Fibroblast of skin of abdomen (primary cell): ENCODE measurements around the gene KDM3B. TPM values are rescaled to one million over a fixed set of nuclear protein-coding genes. Genes with fewer than 3 reads are reported as not detected.
"Not testable (repeated sequence)": the region's sequence is repeated elsewhere in the genome, so short reads cannot be mapped to it uniquely, and the experiment has no call there.

ENCODE experiments used
- DNase-seq: peaks from one replicate; pipeline ENCODE4 v3.0.0-alpha.2; 2013
- polyA plus RNA-seq, 2 experiments: library from polyadenylated mRNA; unstranded; fragments of 120-200 nt; gene quantifications; one replicate each; pipeline ENCODE4 v1.2.1, GENCODE V29; 2013; ENCODE audit not compliant: insufficient read length in 2 of 2

The KDM3B gene, protein sequence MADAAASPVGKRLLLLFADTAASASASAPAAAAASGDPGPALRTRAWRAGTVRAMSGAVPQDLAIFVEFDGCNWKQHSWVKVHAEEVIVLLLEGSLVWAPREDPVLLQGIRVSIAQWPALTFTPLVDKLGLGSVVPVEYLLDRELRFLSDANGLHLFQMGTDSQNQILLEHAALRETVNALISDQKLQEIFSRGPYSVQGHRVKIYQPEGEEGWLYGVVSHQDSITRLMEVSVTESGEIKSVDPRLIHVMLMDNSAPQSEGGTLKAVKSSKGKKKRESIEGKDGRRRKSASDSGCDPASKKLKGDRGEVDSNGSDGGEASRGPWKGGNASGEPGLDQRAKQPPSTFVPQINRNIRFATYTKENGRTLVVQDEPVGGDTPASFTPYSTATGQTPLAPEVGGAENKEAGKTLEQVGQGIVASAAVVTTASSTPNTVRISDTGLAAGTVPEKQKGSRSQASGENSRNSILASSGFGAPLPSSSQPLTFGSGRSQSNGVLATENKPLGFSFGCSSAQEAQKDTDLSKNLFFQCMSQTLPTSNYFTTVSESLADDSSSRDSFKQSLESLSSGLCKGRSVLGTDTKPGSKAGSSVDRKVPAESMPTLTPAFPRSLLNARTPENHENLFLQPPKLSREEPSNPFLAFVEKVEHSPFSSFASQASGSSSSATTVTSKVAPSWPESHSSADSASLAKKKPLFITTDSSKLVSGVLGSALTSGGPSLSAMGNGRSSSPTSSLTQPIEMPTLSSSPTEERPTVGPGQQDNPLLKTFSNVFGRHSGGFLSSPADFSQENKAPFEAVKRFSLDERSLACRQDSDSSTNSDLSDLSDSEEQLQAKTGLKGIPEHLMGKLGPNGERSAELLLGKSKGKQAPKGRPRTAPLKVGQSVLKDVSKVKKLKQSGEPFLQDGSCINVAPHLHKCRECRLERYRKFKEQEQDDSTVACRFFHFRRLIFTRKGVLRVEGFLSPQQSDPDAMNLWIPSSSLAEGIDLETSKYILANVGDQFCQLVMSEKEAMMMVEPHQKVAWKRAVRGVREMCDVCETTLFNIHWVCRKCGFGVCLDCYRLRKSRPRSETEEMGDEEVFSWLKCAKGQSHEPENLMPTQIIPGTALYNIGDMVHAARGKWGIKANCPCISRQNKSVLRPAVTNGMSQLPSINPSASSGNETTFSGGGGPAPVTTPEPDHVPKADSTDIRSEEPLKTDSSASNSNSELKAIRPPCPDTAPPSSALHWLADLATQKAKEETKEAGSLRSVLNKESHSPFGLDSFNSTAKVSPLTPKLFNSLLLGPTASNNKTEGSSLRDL (N-terminal part only)
- polyA plus RNA-seq (2013, experiment 1 of 2; ENCODE audit: insufficient read length), result 27.5 TPM
- polyA plus RNA-seq (2013, experiment 2 of 2; ENCODE audit: insufficient read length), result 26.1 TPM

DNA sequence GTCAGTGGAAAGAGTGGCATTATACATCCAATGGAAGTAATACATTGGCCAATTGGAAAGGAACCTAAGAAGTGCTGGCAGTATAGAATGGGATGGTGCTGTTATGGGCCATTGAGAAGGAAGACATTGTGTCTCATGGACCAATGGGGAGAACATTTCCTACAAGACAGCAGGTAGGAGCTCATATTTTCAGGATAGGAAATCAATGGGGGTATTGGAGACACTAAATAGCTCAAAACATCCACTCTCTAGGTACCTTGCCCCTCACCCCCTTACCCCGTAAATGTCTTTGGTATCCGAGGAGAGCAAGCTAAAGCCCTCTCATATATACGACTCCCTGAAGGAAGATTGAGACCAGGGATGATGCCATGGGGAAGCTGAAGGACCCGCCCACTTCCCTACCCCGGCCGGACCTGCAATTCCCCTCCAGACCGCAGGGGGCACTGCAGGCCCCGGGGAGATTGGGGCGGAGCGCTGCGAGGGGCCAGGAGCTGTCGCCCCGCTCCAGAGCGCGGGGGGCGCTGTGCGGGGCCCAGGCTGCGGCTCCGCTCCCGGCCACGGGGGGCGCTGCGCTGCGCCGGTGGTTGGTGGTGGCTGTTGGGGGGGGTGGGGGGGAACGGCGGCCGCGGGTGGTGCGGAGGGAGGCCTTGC is at the start of gene KDM3B:
KDM3B (plus strand) TSS at position 615 of the 651 bp plus-strand sequence. CDS start 111 bp downstream, outside the sequence.
- DNase-seq, result peak; percentile 81

DNA sequence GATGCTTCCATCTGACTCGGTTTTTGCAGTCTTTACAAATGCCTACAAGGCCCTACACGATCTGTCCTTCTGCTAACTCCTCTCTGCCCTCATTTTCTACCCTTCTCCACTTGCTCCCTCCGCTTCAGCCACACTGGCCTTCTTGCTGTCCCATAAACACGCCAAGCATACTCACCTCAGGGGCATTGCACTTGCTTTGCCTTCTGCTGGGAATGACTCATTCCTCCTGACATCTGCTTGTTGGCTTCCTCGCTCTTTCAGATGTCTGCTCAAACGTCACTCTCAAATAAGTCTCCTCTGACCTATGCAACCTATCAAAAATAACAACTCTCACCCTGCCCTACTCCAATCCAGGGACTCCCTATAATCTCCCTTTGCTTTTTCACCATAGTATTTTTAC is 49.1 kb upstream of the KDM3B start:
- DNase-seq, result peak; percentile 8

DNA sequence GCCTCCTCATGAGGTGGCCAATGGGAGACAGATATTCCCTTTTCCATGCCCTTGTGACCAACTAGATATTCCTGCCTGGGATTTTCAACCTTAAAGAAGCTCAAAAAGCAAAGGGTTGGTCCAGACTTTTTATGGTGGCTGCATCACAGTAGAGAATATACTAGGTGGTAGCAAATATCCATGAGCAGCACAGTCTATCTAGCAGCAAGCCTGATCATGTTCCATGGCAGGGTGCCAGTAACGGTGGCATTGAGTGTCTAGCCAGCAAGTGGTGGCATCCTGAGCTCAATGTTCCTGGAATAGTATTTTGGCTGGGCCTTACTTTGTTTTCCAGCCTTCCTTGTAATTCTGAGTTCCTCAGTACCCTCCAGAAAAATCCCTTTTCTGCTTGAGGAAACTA is 46.7 kb upstream of the KDM3B start:
- DNase-seq, result no peak

DNA sequence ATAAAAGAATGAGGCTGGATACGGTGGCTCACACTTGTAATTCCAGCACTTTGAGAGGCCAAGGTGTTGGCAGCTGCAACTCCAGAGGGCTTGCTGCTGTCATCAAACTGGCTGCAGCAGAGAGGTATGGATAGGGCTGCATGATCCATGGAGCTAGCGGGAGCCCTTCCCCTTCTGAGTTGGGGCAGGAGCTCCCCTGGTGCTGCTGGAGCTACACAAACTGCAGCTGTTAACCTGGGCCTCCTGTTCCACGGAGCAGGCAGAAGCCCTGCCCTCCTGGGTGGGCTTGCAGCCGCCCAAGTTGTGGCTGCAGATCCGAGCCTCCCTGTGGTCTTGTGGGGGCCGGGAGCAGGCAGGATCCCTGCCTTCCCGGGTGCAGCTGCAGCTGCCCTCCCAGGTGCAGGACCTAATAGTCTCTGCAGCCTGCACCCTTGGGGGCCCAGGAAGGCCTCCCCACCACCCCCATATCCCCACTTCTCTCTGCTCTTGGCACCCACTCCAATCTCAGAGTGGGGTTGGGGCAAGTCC is 36.7 kb upstream of the KDM3B start:
- no peak for DNase-seq

DNA sequence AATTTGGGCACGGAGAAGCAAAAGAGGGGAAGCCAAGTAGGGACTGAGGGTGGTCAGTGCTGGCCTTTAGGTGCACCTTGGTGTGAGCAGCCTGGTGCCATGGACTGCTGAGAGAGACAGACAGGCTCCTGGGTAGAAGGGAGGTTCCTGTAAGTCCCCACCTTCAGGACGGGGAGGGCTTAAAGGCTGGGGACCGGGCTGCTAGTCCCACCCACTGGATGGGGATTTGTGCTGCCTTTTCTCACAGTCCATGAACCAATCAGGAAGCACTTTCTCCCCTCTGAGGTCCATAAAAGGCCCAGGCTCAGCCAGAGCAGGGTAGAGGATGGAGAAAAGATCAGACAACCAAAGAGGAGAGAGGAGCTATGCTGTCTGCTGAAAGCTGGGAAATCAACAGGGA is 36.1 kb upstream of the KDM3B start:
- no peak for DNase-seq

DNA sequence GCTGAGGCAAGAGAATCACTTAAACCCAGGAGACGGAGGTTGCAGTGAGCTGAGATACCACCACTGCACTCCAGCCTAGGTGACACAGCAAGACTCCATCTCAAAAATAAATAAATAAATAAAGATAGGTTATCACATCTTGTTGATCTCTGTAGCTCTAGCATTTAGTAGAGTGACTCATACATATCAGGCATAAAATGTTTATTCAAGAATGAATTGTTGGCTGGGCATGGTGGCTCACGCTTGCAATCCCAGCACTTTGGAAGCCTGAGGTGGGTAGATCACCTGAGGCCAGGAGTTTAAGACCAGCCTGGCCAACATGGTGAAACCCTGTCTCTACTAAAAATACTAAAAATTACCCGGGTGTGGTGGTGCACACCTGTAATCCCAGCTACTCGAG is 34.3 kb upstream of the KDM3B start:
- DNase-seq, result not testable (repeated sequence)

DNA sequence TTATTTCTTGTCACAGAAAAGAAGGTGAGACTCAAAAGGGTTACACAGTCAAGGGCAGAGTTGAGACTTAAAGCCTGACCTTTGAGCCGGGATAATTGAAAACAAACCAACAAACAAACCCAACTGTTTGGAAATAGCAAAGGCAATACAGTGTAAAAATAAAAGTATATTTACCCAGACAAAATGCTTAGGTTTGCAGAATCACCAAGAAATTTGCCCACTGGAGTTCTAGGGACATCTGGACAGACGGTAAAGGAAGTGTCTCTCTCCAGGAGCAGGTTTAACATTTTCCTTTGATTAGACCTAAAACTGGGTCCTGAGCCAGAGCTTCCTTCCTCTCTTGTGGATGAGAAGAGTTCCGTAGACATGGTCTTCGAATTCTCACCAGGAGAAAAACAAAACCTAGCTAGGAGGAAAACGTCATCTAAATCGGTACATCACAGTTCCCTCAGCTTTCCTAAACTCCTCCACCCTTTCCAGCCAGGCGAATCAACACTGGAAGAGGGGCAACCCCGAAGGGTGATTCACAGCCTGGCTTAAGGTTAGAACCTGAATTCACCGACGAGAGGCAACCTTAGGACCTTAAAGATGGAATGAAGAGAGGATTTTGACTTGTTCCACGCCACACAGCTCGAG is 21.6 kb upstream of the KDM3B start:
- no peak for DNase-seq

DNA sequence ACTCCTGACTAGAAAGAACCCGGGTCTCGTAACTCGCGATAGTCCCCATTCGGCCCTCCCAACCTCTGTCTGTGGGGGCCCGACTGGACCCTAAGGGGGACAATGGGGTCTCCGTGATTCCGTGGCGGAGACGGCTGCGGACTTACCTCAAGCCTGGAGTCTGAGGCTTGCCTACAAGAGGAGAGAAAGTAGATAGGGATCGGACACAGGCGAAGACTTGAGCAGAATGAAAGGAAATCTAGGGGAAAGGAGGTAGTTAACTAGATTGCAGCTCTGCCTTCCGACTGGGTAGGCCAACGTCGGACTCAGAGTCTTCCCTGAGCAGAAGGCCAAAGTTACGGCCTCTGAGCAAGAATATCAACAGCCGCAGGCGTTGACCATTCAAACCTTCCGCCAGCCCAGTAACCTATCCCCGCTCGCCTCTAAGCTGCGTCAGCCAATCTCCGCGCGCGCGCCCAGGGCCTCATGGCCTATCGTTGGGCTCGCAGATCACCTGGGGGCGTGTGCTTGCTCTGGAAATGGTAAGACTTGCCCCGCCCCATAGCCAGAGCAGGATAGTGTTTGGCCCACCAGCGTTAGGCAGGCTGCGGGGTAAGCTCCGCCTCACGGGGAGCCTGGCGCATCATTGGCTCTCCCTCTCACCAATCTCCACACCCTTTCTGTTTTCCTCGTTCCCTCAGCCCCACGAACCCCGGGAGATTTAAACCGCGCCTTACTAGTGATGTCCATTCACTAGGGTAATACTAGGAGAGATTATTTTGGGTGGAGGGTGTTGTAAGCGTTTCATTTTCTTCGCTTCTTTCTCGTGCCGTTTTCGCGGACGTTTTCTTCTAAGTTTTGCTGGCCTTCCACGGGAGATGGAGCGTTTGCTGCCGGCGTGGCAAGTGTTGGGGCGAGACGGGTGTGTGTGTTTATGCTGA is 20.8 kb upstream of the KDM3B start, which contains the start of gene CDC25C:
CDC25C (minus strand) TSS at position 356 of the 920 bp plus-strand sequence. CDS start 624 bp downstream, outside the sequence.
- DNase-seq, result peak; percentile 100

DNA sequence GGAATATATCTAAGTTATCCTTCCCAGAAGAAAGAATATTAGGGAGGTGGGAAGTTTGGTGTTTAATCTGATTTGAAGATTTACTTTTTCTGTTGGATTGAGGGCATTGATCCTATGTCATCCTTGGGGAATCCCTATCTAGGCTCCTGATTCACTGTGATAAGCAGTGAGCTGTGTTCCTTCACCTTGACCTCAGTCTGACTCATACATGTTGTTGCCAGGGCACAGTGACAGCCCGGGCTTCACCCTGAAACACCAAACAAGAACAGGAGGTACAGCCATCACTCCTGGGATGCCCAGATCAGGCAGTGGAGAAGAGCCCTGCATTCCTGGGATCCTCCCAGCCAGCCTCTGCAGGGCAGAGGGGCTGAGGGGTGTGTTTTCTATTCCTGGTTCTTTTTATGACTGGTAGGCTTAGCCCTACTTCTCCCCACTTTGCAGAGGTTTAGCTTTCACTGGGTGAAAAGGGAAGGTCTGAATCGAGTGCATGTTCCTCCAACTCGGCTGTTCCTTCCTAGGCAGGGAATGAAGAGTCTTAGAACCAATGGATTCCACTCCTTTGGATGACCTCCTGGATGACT is 17.5 kb upstream of the KDM3B start:
- DNase-seq, result no peak

DNA sequence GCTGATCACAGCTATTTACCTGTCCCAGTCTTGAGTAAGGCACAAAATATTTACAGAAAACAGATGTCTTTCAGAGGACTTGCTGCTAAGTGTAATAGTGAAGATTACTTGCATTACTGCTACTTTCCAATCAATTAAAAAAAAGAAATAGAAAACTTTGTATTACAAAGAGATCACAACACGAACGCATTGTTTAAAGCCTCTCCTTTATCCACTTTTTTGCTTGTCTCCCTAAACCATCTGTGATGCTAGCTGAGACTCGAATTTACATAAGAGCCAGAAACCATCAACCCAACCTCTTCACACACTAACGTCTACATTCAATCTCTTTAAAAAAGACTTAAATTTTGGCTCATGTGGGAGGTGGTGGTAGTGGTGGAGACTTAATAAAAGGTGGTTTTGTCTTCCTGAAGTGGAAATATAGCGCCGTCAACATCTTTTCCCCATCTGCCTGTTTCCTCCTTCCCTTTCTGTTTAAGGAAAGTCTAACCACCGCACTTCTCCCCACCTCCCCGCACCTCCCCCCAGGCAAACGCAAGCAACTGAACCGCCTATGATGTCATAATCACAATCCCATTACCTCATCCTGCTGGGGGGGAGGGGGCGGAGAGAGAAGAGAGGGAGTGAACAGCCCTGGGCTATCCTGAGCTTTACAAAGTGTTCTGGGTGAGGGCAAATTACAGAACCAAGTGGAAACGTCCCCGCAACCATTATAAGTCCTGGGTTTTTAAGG is 15.4 kb upstream of the KDM3B start:
- peak; percentile 87 for DNase-seq

DNA sequence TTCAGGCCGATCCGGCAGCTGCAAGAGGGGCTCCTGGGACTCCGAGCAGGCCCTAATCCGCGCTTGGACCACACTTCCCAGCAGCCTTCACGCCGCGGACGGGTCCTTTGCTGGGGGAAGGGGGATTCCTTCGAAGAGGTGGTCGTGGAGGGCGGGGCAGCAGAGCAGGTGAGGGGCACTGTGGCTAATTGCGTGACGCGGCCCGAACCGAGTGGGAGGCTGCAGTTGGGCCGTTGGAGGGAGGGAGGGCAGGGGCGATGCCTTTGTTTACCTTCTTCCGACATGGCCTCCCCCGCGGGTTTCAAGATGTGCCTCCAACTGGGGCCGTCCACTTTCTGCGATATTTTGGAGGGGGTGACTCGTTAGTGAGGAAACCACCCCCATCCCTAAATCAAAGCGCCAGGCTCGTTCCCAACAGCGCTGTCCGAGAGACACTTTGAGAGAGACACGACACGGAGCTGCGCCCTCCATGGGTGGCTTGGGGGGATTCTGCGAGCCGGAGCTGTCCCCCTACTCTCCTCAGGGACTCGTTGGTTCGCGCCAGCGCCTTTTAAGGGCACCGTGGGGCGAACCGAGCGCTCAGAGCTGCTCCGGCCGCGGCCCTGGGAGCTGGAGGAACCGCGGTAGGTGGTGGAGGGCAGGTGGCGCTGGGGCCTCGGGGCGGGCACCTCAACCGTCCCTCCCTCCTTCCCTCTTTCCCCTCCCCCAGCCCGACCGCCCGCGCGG is 14.6 kb upstream of the KDM3B start, which contains the start of gene FAM53C:
FAM53C (plus strand) TSS at position 582 of the 726 bp plus-strand sequence. CDS start 3,070 bp downstream, outside the sequence.
- DNase-seq, result peak; percentile 93

DNA sequence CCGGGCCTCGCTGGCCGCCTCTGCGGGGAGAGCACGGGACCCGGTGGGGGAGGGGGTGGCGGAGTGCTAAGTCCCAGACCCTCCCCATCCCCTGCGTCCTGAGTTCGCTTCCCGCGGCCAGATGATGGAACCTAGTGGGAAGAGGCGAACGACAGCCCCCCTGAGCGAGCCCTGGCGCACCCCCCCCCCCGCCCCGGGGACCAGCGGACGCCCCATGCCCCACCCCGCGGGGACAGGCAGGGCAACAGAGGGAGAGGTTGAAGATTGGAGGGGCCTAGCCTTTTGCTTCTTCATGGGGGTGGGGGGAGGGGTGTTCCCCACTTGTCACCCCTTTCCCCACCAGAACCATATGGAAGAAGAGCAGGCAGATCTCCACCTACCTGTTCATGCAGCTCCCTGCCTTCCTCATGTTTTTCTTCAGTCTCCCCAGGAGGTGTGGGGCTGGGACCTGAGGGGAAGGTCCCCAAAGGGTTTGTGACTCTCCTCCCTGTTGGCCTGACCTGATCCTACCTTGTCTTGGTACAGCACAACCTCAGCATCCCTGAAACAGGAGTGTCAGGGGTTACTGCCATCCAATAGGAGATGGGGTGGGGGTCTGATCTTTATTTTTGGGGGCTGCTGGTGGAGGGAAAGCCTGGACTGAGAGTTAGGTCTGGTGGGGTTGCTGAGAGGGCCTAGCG is 13.9 kb upstream of the KDM3B start:
- no peak for DNase-seq

DNA sequence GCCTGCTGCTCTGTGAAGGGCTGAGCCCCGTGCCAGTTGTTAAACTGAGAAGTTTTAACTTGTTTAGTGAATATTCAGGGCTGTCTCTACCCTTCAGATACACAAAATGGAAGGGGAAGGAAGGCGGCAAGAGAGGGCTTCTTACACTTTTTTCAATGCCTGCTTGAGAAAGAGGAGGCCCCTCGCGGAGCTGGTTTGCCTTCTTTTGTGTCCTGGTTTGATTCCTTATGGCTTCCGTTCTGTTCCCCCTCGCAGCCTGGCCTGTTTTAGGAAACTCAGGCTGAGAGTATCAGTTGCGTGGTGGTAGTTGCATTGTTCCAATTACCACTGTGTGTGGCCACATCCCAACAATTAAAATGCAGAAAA is 13.4 kb upstream of the KDM3B start:
- peak; percentile 15 for DNase-seq

DNA sequence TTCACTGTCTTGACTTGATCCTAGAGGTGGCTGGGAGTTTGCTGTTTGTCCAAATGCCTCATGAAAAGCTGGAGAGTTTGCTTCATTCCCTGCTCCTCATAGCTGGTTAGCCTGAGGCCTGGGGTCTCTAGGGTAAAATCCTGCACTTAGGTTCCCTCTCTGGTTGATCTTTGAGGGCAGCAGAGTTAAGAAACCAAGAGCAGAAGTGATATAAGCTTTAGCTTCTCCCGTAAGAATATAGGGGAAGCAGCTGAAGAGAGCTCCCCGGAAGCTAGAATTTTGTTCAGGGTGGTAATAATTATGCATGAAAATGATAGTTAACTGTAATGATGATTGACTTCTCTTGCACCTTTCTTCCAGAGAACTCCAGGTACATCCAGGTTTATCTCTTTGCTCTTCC is 13.0 kb upstream of the KDM3B start:
- DNase-seq, result no peak

DNA sequence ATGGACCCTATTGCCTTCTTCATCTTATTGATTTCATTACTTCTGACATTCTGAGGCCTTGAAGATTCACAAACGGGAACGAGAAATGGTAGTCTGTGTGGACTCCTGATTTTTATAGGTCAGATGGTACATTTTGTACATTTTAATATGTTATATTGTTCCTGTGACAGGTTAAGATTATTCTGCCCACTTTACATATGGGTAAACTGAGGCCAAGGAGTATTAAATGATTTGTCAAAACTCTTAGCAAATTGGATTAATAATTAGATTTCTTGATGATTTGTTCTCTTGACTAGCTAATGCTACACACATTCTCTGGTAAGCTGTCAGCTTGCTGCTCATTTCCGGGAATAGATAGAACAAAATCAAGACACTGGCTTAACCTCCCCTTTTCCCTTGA is 12.5 kb upstream of the KDM3B start:
- no peak for DNase-seq

DNA sequence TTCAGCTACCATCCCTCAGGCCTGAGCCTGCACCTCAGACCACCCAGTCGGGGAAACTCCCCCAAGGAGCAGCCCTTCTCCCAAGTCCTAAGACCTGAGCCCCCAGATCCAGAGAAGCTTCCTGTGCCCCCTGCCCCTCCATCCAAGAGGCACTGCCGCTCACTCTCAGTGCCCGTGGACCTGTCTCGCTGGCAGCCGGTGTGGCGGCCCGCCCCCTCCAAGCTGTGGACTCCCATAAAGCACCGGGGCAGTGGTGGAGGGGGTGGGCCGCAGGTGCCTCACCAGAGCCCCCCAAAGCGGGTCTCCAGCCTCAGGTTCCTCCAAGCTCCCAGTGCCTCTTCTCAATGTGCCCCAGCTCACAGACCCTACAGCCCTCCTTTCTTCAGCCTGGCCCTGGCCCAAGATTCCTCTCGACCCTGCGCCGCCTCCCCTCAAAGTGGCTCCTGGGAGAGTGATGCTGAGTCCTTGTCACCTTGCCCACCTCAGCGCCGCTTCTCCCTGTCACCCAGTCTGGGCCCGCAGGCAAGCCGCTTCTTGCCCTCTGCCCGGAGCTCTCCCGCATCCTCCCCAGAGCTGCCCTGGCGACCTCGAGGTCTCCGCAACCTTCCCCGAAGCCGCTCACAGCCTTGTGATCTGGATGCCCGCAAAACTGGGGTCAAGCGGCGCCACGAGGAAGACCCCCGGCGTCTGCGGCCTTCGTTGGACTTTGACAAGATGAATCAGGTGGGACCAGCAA is 7.4 kb upstream of the KDM3B start:
- no peak for DNase-seq

DNA sequence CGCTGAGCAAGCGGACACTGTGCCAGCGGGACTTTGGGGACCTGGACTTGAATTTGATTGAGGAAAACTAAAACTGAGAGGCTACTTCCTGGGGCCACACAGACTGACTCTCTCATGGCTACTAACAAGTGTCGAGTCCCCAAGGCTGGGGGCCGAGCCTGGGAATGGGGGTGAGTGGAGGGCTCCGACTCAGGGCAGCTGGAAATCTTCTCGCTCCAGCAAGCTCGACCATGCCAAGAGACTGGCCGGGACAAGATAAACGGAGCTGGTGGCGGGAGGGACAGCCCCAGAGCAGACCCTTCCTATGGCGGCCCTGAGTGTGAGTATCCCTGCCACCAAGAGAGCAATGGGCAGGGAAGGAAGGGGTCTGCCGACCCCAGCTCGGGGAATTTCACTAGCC is 5.6 kb upstream of the KDM3B start:
- no peak for DNase-seq
